ENCODE data around the gene ENTPD2. TPM values are rescaled to one million over a fixed set of nuclear protein-coding genes. Genes with fewer than 3 reads are reported as not detected.

The ENTPD2 gene
- total RNA-seq, 1 experiment from 2014 or later: 31.5 TPM

GRCh38 chr9:137044037-137044436, 9.8 kb downstream of the ENTPD2 start:
- no peak overlapping the region for H3K27ac Mint-ChIP-seq (ENCODE audit: low read depth, unreplicated experiment)
- POLR2A ChIA-PET: interaction anchor here (0.8 to 1.5 kb wide), 3 partner anchors 15 to 80 kb away, joined by 3 to 4 read pairs (median 3); no protein-coding TSS in a partner anchor
- no peak for DNase-seq (ENCODE audit: unreplicated experiment)
- H3K4me1 Mint-ChIP-seq (ENCODE audit: insufficient read depth, unreplicated experiment): no peaks in the 10 kb centered on the region
- CTCF ChIA-PET: interaction anchor here (0.6 to 2.4 kb wide), 8 partner anchors 8 to 193 kb away, joined by 3 to 12 read pairs (median 5); partner anchors contain the start of genes ABCA2 and FUT7
- intact Hi-C loops (cut with micrococcal nuclease): loop anchor here (10.0 kb wide), 1 partner anchor 181 kb away; the partner anchor contains the start of genes CYSRT1, RNF208 and RNF224
- TF ChIP-seq, protein P1, sequence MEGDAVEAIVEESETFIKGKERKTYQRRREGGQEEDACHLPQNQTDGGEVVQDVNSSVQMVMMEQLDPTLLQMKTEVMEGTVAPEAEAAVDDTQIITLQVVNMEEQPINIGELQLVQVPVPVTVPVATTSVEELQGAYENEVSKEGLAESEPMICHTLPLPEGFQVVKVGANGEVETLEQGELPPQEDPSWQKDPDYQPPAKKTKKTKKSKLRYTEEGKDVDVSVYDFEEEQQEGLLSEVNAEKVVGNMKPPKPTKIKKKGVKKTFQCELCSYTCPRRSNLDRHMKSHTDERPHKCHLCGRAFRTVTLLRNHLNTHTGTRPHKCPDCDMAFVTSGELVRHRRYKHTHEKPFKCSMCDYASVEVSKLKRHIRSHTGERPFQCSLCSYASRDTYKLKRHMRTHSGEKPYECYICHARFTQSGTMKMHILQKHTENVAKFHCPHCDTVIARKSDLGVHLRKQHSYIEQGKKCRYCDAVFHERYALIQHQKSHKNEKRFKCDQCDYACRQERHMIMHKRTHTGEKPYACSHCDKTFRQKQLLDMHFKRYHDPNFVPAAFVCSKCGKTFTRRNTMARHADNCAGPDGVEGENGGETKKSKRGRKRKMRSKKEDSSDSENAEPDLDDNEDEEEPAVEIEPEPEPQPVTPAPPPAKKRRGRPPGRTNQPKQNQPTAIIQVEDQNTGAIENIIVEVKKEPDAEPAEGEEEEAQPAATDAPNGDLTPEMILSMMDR (IDR thresholded peaks at IDR 0.05; ENCODE audit: unreplicated experiment): no peak
- H3K9me3 Mint-ChIP-seq (ENCODE audit: unreplicated experiment): no peaks in the 10 kb centered on the region
- H3K27me3 Mint-ChIP-seq (ENCODE audit: insufficient read depth, unreplicated experiment): no peaks in the 10 kb centered on the region
- no TSS peak for BruUV-seq (replicated peaks)
- H3K4me3 Mint-ChIP-seq (ENCODE audit: unreplicated experiment): no peak overlapping the region
- peaks cover 10% of the 10 kb centered on the region for H3K36me3 Mint-ChIP-seq (ENCODE audit: insufficient read depth, unreplicated experiment)

DNA sequence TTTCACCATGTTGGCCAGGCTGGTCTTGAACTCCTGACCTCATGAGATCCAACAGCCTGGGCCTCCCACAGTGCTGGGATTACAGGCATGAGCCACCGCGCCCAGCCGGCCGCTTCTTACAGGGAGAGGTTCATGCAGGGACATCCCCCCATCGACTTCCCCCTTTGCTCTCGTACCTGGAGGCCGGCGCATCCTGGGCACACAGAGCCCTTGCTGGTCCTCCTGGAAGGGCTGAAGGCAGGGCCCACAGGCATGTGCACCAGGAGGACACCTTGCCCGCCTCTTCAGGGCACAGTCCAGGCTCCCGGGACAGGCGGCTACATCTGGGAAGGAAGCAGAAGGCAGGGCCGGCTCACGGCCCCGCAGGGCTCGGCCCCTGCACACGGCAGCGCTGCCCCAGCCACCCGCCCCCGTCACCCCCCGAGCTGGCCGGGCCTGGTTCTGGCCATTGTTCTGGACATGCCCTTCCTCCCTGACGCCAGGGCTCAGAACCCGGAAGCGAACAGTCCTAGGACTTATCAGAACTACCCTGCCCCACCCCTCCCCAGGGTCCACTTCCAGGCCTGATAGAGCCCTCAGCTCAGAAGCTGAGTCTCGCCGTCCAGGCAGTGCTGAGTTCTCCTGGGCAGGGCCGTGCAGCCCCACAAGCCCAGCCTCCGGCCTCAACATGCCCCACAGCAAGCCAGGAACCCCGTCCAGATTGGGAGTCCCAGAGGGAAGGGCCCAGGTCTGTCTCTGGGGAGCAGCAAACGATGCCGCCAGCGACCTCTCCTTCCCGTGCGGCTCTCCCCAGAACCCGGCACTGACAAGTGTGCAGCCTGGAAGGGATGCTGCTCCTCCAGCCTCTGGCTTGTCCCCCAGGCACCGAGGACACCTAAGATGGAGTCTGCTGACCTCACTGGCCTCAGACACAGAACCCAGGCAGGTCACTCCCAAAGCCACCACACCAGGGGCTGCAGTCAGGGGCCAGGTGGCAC, 10.8 kb downstream of the ENTPD2 start:
- no TSS peak for BruUV-seq (replicated peaks)
- intact Hi-C loops (cut with micrococcal nuclease): loop anchor here (10.0 kb wide), 1 partner anchor 182 kb away; the partner anchor contains the start of genes CYSRT1, RNF208 and RNF224
- H3K4me3 Mint-ChIP-seq (ENCODE audit: unreplicated experiment): no peak overlapping the region
- H3K4me1 Mint-ChIP-seq (ENCODE audit: insufficient read depth, unreplicated experiment): no peaks in the 10 kb centered on the region
- H3K9me3 Mint-ChIP-seq (ENCODE audit: unreplicated experiment): no peaks in the 10 kb centered on the region
- H3K27me3 Mint-ChIP-seq (ENCODE audit: insufficient read depth, unreplicated experiment): no peaks in the 10 kb centered on the region
- POLR2A ChIA-PET: interaction anchor here (1.5 kb wide), 1 partner anchor 14 kb away, joined by 3 read pairs; no protein-coding TSS in a partner anchor
- TF ChIP-seq, protein P1 (IDR thresholded peaks at IDR 0.05; ENCODE audit: unreplicated experiment): no peak
- peaks cover 12% of the 10 kb centered on the region for H3K36me3 Mint-ChIP-seq (ENCODE audit: insufficient read depth, unreplicated experiment)
- H3K27ac Mint-ChIP-seq (ENCODE audit: low read depth, unreplicated experiment): no peak overlapping the region
- DNase-seq (ENCODE audit: unreplicated experiment): no peak
- CTCF ChIA-PET: interaction anchor here (0.6 to 2.4 kb wide), 4 partner anchors 25 to 511 kb away, joined by 3 to 11 read pairs (median 4); no protein-coding TSS in a partner anchor

DNA sequence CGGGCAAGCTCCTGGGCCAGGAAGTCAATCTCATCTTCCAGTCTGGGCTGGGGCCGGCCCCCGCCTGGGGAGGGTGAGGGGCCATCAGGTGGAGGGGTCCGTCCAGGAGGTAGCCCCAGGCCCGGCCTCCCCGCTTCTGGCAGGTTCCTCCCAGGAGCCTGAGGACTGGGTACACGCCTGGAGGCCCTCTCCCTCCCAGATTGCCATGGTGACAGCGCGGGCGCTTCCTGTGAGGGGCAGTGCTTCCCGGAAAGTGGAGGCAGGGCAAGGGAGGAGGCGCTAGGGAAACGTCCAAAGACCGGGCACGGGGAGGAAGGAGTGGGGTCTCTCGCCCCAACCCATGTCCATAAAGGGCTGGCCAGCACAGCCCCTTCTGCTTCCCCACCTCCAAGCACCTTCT, 12.7 kb downstream of the ENTPD2 start:
- POLR2A ChIA-PET: no interaction called here
- H3K27me3 Mint-ChIP-seq (ENCODE audit: insufficient read depth, unreplicated experiment): no peaks in the 10 kb centered on the region

More for the DNA sequence above, 12.7 kb downstream of the ENTPD2 start:
- Mint-ChIP-seq H3K36me3 (ENCODE audit: insufficient read depth, unreplicated experiment) (peaks cover 17% of the 10 kb centered on the region), H3K27ac (ENCODE audit: low read depth, unreplicated experiment) (no peak overlapping the region), H3K4me3 (ENCODE audit: unreplicated experiment) (no peak overlapping the region), H3K9me3 (ENCODE audit: unreplicated experiment) (no peaks in the 10 kb centered on the region), H3K4me1 (ENCODE audit: insufficient read depth, unreplicated experiment) (no peaks in the 10 kb centered on the region)
- no peak for DNase-seq (ENCODE audit: unreplicated experiment)
- intact Hi-C loops (cut with micrococcal nuclease): loop anchor here (10.0 kb wide), 1 partner anchor 184 kb away; the partner anchor contains the start of genes CYSRT1, RNF208 and RNF224
- TF ChIP-seq, protein P1 (IDR thresholded peaks at IDR 0.05; ENCODE audit: unreplicated experiment): no peak
- CTCF ChIA-PET: no interaction called here
- BruUV-seq (replicated peaks): no TSS peak

All from MCF 10A (cell line).